Thyroid gland (tissue), 4 donors: ENCODE measurements around the gene DYNLT1.

ENCODE experiments used
- POLR2A ChIP-seq, 2 donors: fragments of 450-650 bp; IDR thresholded peaks; one replicate each; pipeline ENCODE4 v1.6.1; 2017; ENCODE audit warnings: antibody characterized with exemption in 2 of 2, mild to moderate bottlenecking in 2 of 2, moderate library complexity in 1 of 2
- TF ChIP-seq, protein P1 (sequence below), 6 experiments: fragments of 200-600 bp in 3 of 6; fragments of 450-650 bp in 3 of 6; sonication (generic) in 3 of 6; IDR thresholded peaks; one replicate each; pipeline ENCODE4 v1.5.1; 2016 to 2019; ENCODE audit warnings: antibody characterized with exemption in 6 of 6, mild to moderate bottlenecking in 2 of 6, inconsistent platforms in 1 of 6, moderate library complexity in 1 of 6

DNA sequence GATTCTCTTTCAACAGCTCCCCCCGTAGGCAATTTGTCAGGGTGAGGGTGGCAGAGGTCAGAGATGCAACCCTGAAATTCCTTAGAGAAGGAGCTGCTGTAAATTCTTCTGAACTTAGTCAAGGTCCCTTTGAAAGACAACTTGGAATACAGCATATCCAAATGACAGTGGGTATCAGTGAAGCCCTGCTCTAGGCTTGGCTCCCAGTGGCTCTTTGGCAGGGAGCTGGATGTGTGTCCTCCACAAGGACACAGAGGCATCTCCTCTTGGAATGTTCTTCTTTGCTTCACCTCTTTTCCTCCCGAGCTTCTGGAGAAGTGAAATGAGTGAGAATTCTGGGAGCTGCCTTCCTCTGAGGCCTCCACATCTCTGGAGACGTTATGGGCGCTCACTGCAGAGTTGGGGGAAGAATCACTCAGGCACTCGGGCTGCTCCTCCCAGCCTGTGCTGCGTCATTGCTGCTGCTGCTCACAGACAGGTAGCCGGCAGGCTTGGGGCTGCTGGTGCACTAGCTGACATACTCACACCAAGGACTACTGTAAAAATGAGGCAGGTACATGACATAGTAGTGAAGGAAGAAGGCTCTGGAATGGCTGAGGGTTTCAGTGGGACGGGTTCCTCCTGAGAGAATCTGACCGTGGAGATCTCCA is 34.1 kb downstream of the DYNLT1 start:
- TF ChIP-seq, protein P1, sequence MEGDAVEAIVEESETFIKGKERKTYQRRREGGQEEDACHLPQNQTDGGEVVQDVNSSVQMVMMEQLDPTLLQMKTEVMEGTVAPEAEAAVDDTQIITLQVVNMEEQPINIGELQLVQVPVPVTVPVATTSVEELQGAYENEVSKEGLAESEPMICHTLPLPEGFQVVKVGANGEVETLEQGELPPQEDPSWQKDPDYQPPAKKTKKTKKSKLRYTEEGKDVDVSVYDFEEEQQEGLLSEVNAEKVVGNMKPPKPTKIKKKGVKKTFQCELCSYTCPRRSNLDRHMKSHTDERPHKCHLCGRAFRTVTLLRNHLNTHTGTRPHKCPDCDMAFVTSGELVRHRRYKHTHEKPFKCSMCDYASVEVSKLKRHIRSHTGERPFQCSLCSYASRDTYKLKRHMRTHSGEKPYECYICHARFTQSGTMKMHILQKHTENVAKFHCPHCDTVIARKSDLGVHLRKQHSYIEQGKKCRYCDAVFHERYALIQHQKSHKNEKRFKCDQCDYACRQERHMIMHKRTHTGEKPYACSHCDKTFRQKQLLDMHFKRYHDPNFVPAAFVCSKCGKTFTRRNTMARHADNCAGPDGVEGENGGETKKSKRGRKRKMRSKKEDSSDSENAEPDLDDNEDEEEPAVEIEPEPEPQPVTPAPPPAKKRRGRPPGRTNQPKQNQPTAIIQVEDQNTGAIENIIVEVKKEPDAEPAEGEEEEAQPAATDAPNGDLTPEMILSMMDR (IDR thresholded peaks at IDR 0.05): no peak
- no peak for TF ChIP-seq POLR2A (IDR thresholded peaks at IDR 0.05)
